GM12878 (cell line): ENCODE measurements around the gene MESD. TPM values are rescaled to one million over a fixed set of nuclear protein-coding genes. Genes with fewer than 3 reads are reported as not detected.
A peak's percentile ranks its signal among the peaks of the same experiment; 100 is the strongest.

Experiments used
- ATAC-seq: fragments of 200-7000 bp; cut with Tn5 transposase; 3 replicates; pipeline ENCODE4 v1.9.1; 2020; ENCODE audit warnings: mild to moderate bottlenecking, moderate library complexity
- BruUV-seq: library from RNA; stranded (reverse); fragments of 400-500 nt; replicated peaks from 2 replicates; lab custom pipeline; 2021; lab: Mats Ljungman, UMichigan
- CTCF ChIA-PET: fragments of 300-600 bp; sonication (Branson Sonifier 250); formaldehyde crosslinking; extraction: SDS; loops from one replicate; lab custom pipeline; 2021; ENCODE audit warnings: inconsistent platforms; lab: Yijun Ruan, JAX
- POLR2A ChIA-PET: fragments of 350-600 bp; formaldehyde crosslinking; extraction: SDS; loops from one replicate; lab custom pipeline; 2021; ENCODE audit warnings: inconsistent platforms; lab: Charles Lee
- RAD21 ChIA-PET: fragments of 300-600 bp; sonication (Branson Sonifier 250); formaldehyde crosslinking; loops from one replicate; lab custom pipeline; 2023; ENCODE audit warnings: antibody characterized with exemption; ENCODE audit not compliant: unreplicated experiment; lab: Charles Lee
- SMC1A ChIA-PET: fragments of 300-600 bp; sonication (Branson Sonifier 250); formaldehyde crosslinking; loops from one replicate; lab custom pipeline; 2023; ENCODE audit not compliant: unreplicated experiment, uncharacterized antibody; lab: Charles Lee
- DNase-seq: peaks from one replicate; pipeline ENCODE4 v3.0.0-alpha.2; 2011; ENCODE audit warnings: low read depth, low spot score
- FAIRE-seq: peaks from 3 replicates; lab custom pipeline; 2011; peaks lifted over from hg19 to GRCh38; lab: Jason Lieb, UNC
- H2AFZ ChIP-seq: 2 replicates; pipeline ENCODE4 v1.6.0; 2011; ENCODE audit warnings: low read depth, low read length, control low read depth; ENCODE audit not compliant: control insufficient read depth
- H3K27ac ChIP-seq: 2 replicates; pipeline ENCODE4 v1.5.1; 2011; ENCODE audit warnings: control low read depth; ENCODE audit not compliant: control insufficient read depth, insufficient read depth
- H3K27me3 ChIP-seq, 2 experiments: replicated peaks in 1 of 2; 2 replicates each; pipeline versions ENCODE4 v1.6.0 to v1.6.1; 2011; ENCODE audit warnings: low read length in 1 of 2; ENCODE audit not compliant: control insufficient read depth in 2 of 2, insufficient read depth in 2 of 2
- H3K36me3 ChIP-seq, 2 experiments: 2 replicates each; pipeline ENCODE4 v1.5.1; 2011; ENCODE audit warnings: low read length in 1 of 2; ENCODE audit not compliant: control insufficient read depth in 2 of 2, insufficient read depth in 2 of 2
- H3K4me1 ChIP-seq: 2 replicates; pipeline ENCODE4 v1.6.1; 2011; ENCODE audit warnings: mild to moderate bottlenecking, low read length, moderate library complexity, mixed read lengths; ENCODE audit not compliant: control insufficient read depth, insufficient read depth
- H3K4me2 ChIP-seq: 2 replicates; pipeline ENCODE4 v1.6.0; 2011; ENCODE audit warnings: control low read depth; ENCODE audit not compliant: control insufficient read depth, insufficient read depth
- H3K4me3 ChIP-seq: fragments of 200-600 bp; sonication (generic); 2 replicates; pipeline ENCODE4 v1.5.1; 2016
- H3K79me2 ChIP-seq: 2 replicates; pipeline ENCODE4 v1.6.0; 2011; ENCODE audit warnings: low read length; ENCODE audit not compliant: control insufficient read depth, insufficient read depth
- H3K9ac ChIP-seq: 2 replicates; pipeline ENCODE4 v1.8.0; 2011; ENCODE audit warnings: low read length, control low read depth, mixed read lengths; ENCODE audit not compliant: control insufficient read depth, insufficient read depth
- H3K9me3 ChIP-seq: replicated peaks from 3 replicates; pipeline ENCODE4 v1.5.1; 2011; ENCODE audit warnings: mild to moderate bottlenecking, low read length; ENCODE audit not compliant: control insufficient read depth, insufficient read depth
- H4K20me1 ChIP-seq: 2 replicates; pipeline ENCODE4 v1.6.0; 2011; ENCODE audit not compliant: control insufficient read depth, insufficient read depth
- RAD21 ChIP-seq: IDR thresholded peaks from 2 replicates; pipeline ENCODE4 v1.6.1; 2011; ENCODE audit warnings: mild to moderate bottlenecking, low read depth, low read length, moderate library complexity; ENCODE audit not compliant: insufficient read depth
- SUZ12 ChIP-seq: fragments of 200-600 bp; sonication (generic); IDR thresholded peaks from one replicate; pipeline ENCODE4 v1.6.1; 2018; ENCODE audit warnings: antibody characterized with exemption, mild to moderate bottlenecking; ENCODE audit not compliant: unreplicated experiment
- YY1 ChIP-seq: IDR thresholded peaks from 2 replicates; pipeline ENCODE4 v1.6.1; 2011; ENCODE audit warnings: low read depth, mild to moderate bottlenecking, low read length
- ZNF24 ChIP-seq: fragments of 450-650 bp; IDR thresholded peaks from 2 replicates; pipeline ENCODE4 v1.6.1; 2017; ENCODE audit warnings: antibody characterized with exemption, mild to moderate bottlenecking
- WGBS: methylation state at CpG from one replicate; pipeline ENCODE4 v1.1.6; 2016; ENCODE audit warnings: low lambda C conversion rate; ENCODE audit not compliant: insufficient replicate concordance, insufficient coverage; ENCODE audit errors: missing lambda C conversion rate; 5-methylcytosine and 5-hydroxymethylcytosine counted together
- in situ Hi-C: fragments of 300-500 bp; cut with MboI; formaldehyde crosslinking; loops from 9 replicates; pipeline ENCODE4 v1.14.3; 2018; ENCODE audit warnings: mixed read lengths
- intact Hi-C: fragments of 100-400 bp; cut with micrococcal nuclease; formaldehyde crosslinking; loops from one replicate; pipeline ENCODE4 v1.14.2; 2022; ENCODE audit not compliant: unreplicated experiment
- polyA plus RNA-seq, 11 experiments: library from polyadenylated mRNA; depleted of rRNA in 4 of 11; unstranded in 6 of 11; stranded (reverse) in 5 of 11; fragments of >200 nt; fragmentation: Nextera tagmentation in 4 of 11; fragmentation: Illumina TruSeq in 1 of 11; extraction: Ambion mirVana in 4 of 11; extraction: Trizol in 1 of 11; gene quantifications; 1 replicate in 1 of 11; 2 replicates in 10 of 11; pipeline versions ENCODE4 v1.2.1 to v1.2.3, GENCODE V29; 2011 to 2016; ENCODE audit warnings: inconsistent platforms in 2 of 11, missing spikeins in 2 of 11, low read depth in 1 of 11
- total RNA-seq, 4 experiments: library from RNA; depleted of rRNA in 3 of 4; stranded (reverse); fragments of >200 nt in 3 of 4; fragmentation: Illumina TruSeq in 1 of 4; extraction: Trizol in 1 of 4; gene quantifications; 2 replicates each; pipeline versions ENCODE4 v1.2.1 to v1.2.3, GENCODE V29; 2013 to 2021
- TF ChIP-seq, protein P1 (sequence below), 3 experiments: IDR thresholded peaks in 2 of 3; conservative IDR thresholded peaks in 1 of 3; 2 replicates each; pipeline ENCODE4 v1.5.1; 2011; ENCODE audit warnings: low read depth in 3 of 3, low read length in 3 of 3, mild to moderate bottlenecking in 3 of 3, control low read depth in 2 of 3, moderate library complexity in 2 of 3, inconsistent platforms in 1 of 3, mixed read lengths in 1 of 3; ENCODE audit not compliant: control insufficient read depth in 2 of 3, insufficient read depth in 1 of 3; ENCODE audit errors: extremely low read depth in 1 of 3
- TF ChIP-seq, protein P2 (sequence below): fragments of 450-650 bp; IDR thresholded peaks from 2 replicates; pipeline ENCODE4 v1.6.1; 2016; ENCODE audit warnings: mild to moderate bottlenecking, moderate library complexity, borderline replicate concordance

The MESD gene
- total and polyA plus RNA-seq, 10 of the 15 experiments (the other 5 are each of a cell fraction or from before 2014, with no cell fraction given), result 10.2 to 39.8 (median 20.9) TPM

GRCh38 chr15:80982205-80982604, 7.4 kb downstream of the MESD start:
- ATAC-seq, result peak; percentile 71
- H3K27ac ChIP-seq, result no peak overlapping the region
- H3K36me3 ChIP-seq, result peaks cover 1 to 10% of the 10 kb centered on the region in 2 experiments
- TF ChIP-seq YY1 (peak; percentile 72), ZNF24 (peak; percentile 70; the same call in 1 of the 2 replicates), RAD21 (peak; percentile 58), SUZ12 (no peak)
- TF ChIP-seq, protein P1, sequence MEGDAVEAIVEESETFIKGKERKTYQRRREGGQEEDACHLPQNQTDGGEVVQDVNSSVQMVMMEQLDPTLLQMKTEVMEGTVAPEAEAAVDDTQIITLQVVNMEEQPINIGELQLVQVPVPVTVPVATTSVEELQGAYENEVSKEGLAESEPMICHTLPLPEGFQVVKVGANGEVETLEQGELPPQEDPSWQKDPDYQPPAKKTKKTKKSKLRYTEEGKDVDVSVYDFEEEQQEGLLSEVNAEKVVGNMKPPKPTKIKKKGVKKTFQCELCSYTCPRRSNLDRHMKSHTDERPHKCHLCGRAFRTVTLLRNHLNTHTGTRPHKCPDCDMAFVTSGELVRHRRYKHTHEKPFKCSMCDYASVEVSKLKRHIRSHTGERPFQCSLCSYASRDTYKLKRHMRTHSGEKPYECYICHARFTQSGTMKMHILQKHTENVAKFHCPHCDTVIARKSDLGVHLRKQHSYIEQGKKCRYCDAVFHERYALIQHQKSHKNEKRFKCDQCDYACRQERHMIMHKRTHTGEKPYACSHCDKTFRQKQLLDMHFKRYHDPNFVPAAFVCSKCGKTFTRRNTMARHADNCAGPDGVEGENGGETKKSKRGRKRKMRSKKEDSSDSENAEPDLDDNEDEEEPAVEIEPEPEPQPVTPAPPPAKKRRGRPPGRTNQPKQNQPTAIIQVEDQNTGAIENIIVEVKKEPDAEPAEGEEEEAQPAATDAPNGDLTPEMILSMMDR (IDR thresholded peaks at IDR 0.05 in 2 of 3, conservative IDR thresholded peaks at IDR 0.05 in 1 of 3; ENCODE audit: control insufficient read depth in 2 of 3, extremely low read depth in 1 of 3, insufficient read depth in 1 of 3, low read depth in 3 of 3, low read length in 3 of 3), result peak; percentile 51 to 66 (median 64); a peak in 5 of 6 replicates
- TF ChIP-seq, protein P2, sequence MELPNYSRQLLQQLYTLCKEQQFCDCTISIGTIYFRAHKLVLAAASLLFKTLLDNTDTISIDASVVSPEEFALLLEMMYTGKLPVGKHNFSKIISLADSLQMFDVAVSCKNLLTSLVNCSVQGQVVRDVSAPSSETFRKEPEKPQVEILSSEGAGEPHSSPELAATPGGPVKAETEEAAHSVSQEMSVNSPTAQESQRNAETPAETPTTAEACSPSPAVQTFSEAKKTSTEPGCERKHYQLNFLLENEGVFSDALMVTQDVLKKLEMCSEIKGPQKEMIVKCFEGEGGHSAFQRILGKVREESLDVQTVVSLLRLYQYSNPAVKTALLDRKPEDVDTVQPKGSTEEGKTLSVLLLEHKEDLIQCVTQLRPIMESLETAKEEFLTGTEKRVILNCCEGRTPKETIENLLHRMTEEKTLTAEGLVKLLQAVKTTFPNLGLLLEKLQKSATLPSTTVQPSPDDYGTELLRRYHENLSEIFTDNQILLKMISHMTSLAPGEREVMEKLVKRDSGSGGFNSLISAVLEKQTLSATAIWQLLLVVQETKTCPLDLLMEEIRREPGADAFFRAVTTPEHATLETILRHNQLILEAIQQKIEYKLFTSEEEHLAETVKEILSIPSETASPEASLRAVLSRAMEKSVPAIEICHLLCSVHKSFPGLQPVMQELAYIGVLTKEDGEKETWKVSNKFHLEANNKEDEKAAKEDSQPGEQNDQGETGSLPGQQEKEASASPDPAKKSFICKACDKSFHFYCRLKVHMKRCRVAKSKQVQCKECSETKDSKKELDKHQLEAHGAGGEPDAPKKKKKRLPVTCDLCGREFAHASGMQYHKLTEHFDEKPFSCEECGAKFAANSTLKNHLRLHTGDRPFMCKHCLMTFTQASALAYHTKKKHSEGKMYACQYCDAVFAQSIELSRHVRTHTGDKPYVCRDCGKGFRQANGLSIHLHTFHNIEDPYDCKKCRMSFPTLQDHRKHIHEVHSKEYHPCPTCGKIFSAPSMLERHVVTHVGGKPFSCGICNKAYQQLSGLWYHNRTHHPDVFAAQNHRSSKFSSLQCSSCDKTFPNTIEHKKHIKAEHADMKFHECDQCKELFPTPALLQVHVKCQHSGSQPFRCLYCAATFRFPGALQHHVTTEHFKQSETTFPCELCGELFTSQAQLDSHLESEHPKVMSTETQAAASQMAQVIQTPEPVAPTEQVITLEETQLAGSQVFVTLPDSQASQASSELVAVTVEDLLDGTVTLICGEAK, result no peak
- TF ChIP-seq, all 136 proteins: peak for 4
- Histone ChIP-seq H3K4me3 (no peak overlapping the region), H3K4me2 (no peak overlapping the region), H3K9ac (no peak overlapping the region), H3K27me3 (no peaks in the 10 kb centered on the region), H3K4me1 (peaks cover 5% of the 10 kb centered on the region), H2AFZ (no peak overlapping the region), H4K20me1 (no peaks in the 10 kb centered on the region), H3K79me2 (peaks cover 42% of the 10 kb centered on the region), H3K9me3 (no peaks in the 10 kb centered on the region)
- intact Hi-C loops, result no loop called here
- ChIA-PET POLR2A (no interaction called here), SMC1A (interaction anchor here (1.2 to 2.4 kb wide), 3 partner anchors 12 to 130 kb away, joined by 3 to 14 read pairs (median 3); no protein-coding TSS in a partner anchor), CTCF (interaction anchor here (1.3 to 1.9 kb wide), 4 partner anchors 10 to 284 kb away, joined by 3 to 7 read pairs (median 6); no protein-coding TSS in a partner anchor), RAD21 (interaction anchor here (2.0 kb wide), 1 partner anchor 284 kb away, joined by 9 read pairs; no protein-coding TSS in a partner anchor)
- in situ Hi-C loops, result no loop called here
- no peak for DNase-seq
- 63% methylated on average over 2 of the region's 2 CpGs for WGBS
- no TSS peak for BruUV-seq
- FAIRE-seq, result peak; percentile 71
